Measurements from ENCODE around the gene LY6G5C.

DNA sequence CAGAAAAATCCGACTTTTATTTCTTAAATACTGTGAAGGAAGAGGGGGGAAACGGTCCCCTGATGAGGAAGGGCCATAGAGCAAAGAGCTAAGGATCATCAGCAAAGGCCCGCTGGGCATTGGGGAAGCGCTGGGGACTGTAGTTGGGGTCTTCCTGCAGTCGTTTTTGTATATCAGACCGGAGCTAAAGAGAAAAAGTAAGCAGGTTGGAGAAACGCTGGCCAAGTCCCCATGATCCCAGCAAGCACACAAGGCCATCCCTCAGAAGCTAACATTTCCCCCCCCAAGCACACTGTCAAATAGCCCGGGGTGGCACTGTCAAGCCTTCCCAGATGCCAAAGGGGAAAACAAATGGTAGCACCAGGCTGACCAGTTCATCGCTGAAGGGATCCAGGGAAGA lies 41.8 kb downstream of the LY6G5C start:
- TF ChIP-seq ZEB1 (IDR thresholded peaks at IDR 0.05; ENCODE audit: insufficient replicate concordance, low read depth) (no peak), CAMTA2 (CRISPR knock-in tag; IDR thresholded peaks at IDR 0.05; ENCODE audit: borderline replicate concordance) (no peak), FOXP1 (IDR thresholded peaks at IDR 0.05) (no peak), FOXP1 (CRISPR knock-in tag; IDR thresholded peaks at IDR 0.05) (no peak), AHR (CRISPR knock-in tag; IDR thresholded peaks at IDR 0.05) (no peak), HCFC1 (IDR thresholded peaks at IDR 0.05; ENCODE audit: low read depth, low read length) (no peak)
- TF ChIP-seq, protein P1, sequence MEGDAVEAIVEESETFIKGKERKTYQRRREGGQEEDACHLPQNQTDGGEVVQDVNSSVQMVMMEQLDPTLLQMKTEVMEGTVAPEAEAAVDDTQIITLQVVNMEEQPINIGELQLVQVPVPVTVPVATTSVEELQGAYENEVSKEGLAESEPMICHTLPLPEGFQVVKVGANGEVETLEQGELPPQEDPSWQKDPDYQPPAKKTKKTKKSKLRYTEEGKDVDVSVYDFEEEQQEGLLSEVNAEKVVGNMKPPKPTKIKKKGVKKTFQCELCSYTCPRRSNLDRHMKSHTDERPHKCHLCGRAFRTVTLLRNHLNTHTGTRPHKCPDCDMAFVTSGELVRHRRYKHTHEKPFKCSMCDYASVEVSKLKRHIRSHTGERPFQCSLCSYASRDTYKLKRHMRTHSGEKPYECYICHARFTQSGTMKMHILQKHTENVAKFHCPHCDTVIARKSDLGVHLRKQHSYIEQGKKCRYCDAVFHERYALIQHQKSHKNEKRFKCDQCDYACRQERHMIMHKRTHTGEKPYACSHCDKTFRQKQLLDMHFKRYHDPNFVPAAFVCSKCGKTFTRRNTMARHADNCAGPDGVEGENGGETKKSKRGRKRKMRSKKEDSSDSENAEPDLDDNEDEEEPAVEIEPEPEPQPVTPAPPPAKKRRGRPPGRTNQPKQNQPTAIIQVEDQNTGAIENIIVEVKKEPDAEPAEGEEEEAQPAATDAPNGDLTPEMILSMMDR (CRISPR knock-in tag; IDR thresholded peaks at IDR 0.05) = no peak
